Epithelial cell of esophagus (primary cell): ENCODE data around the gene PKM.
A peak's percentile ranks its signal among the peaks of the same experiment; 100 is the strongest.

Experiments
- DNase-seq: peaks from one replicate; pipeline ENCODE4 v3.0.0; 2010; ENCODE audit warnings: low read depth
- H3K4me3 ChIP-seq: 2 replicates; pipeline ENCODE4 v1.5.1; 2011; ENCODE audit warnings: mild to moderate bottlenecking, low read length, control low read depth
- CTCF ChIP-seq: IDR thresholded peaks from 2 replicates; pipeline ENCODE4 v1.5.1; 2011; ENCODE audit warnings: low read depth, mild to moderate bottlenecking, low read length, control low read depth, inconsistent platforms; ENCODE audit not compliant: insufficient read depth; ENCODE audit errors: missing control alignments

Gene PKM

GRCh38 chr15:72160696-72161245 is 70.2 kb downstream of the PKM start:
- H3K4me3 ChIP-seq: no peak overlapping the region
- TF ChIP-seq CTCF: no peak
- no peak for DNase-seq

DNA sequence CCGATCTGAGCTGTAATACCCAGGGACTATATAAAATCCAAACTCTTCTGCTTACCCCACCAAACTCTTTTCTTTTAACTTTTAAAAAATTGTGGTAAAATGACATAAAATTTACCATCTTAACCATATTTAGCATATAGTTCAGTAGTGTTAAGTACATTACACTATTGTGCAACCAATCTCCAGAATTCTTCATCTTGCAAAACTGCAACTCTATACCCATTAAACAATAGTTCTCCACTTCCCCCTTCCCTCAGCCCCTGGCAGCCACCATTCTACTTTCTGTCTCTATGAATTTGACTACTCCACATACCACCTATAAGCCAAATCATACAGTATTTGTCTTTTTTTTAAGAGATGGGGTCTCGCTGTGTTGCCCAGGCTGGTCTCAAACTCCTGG is 74.1 kb downstream of the PKM start:
- no peak overlapping the region for H3K4me3 ChIP-seq
- no peak for TF ChIP-seq CTCF
- DNase-seq: no peak

GRCh38 chr15:72155635-72156616 is 75.1 kb downstream of the PKM start:
- peak; percentile 84 for DNase-seq
- peak overlapping the region; percentile 50 for H3K4me3 ChIP-seq

DNA sequence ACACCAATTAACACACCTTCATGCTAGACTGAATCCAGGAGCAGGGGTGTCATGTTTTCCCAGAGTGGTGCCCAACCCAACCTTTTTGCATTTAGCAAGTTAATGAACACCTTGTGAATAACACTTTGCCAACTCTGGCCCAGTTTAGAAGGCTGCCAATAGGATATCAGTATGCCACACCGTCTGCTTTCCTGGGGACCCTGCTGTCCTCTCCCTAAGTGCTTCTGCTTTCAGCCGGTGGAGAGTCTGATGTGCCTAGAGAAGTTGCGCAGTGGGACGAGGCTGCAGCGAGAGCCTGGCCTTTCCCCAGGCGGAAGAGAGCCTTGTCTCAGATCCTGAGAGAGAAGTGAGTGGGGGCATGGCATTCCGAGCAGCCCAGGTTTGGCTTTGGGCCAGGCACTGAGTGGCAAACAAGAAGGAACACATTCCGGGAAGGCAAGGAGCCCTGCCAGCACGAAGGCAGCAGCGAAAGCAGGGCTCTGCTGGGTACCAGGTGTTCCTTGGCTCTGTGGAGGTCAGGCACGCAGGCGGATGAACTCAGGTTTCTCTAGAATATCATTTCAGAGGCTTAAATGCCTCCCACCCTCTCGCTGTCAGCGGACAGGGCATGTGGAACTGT is 75.9 kb downstream of the PKM start:
- H3K4me3 ChIP-seq: peak overlapping the region; percentile 50
- no peak for TF ChIP-seq CTCF
- DNase-seq: peak; percentile 91

More at GRCh38 chr15:72155635-72156616, 75.1 kb downstream of the PKM start:
- TF ChIP-seq CTCF: peak; percentile 91

GRCh38 chr15:72154316-72154715 is 76.7 kb downstream of the PKM start:
- TF ChIP-seq CTCF: no peak
- H3K4me3 ChIP-seq: no peak overlapping the region
- DNase-seq: no peak

- no peak for TF ChIP-seq CTCF
Observed at GRCh38 chr15:72153269-72154000, 77.6 kb downstream of the PKM start.

More at GRCh38 chr15:72153269-72154000, 77.6 kb downstream of the PKM start:
- no peak for DNase-seq
- H3K4me3 ChIP-seq: no peak overlapping the region
